GM10248 (cell line): ENCODE measurements around the gene TCEA3.

Experiments
- CTCF ChIA-PET: fragments of 300-600 bp; sonication (Branson Sonifier 250); formaldehyde crosslinking; extraction: SDS; loops from one replicate; lab custom pipeline; 2021; ENCODE audit warnings: antibody characterized with exemption; lab: Yijun Ruan, JAX
- POLR2A ChIA-PET: fragments of 350-650 bp; sonication (Branson Sonifier 250); formaldehyde crosslinking; extraction: SDS; loops from one replicate; lab custom pipeline; 2020; ENCODE audit warnings: antibody characterized with exemption; lab: Yijun Ruan, JAX
- DNase-seq: peaks from one replicate; pipeline ENCODE4 v3.0.0; 2012; ENCODE audit errors: extremely low spot score
- CTCF ChIP-seq: IDR thresholded peaks from 2 replicates; pipeline ENCODE4 v1.5.1; 2012; ENCODE audit warnings: mild to moderate bottlenecking, low read depth; ENCODE audit errors: extremely low read depth, missing control alignments, control extremely low read depth

Gene TCEA3

GRCh38 chr1:23331713-23332112 lies 92.8 kb downstream of the TCEA3 start:
- no peak for TF ChIP-seq CTCF
- ChIA-PET POLR2A (no interaction called here), CTCF (no interaction called here)
- no peak for DNase-seq
